Fibroblast of lung (primary cell): ENCODE measurements around the gene SLC22A5.

Experiments used
- EZH2 ChIP-seq: IDR thresholded peaks from 2 replicates; pipeline ENCODE4 v1.5.1; 2012; ENCODE audit warnings: low read length, control low read depth, mild to moderate bottlenecking; ENCODE audit errors: missing control alignments
- TF ChIP-seq, protein P1 (sequence below), 2 donors: IDR thresholded peaks in 1 of 2; conservative IDR thresholded peaks in 1 of 2; 1 replicate in 1 of 2; 2 replicates in 1 of 2; pipeline ENCODE4 v1.5.1; 2011 to 2012; ENCODE audit warnings: low read length in 2 of 2, control low read depth in 1 of 2, inconsistent platforms in 1 of 2, low read depth in 1 of 2, mild to moderate bottlenecking in 1 of 2

DNA sequence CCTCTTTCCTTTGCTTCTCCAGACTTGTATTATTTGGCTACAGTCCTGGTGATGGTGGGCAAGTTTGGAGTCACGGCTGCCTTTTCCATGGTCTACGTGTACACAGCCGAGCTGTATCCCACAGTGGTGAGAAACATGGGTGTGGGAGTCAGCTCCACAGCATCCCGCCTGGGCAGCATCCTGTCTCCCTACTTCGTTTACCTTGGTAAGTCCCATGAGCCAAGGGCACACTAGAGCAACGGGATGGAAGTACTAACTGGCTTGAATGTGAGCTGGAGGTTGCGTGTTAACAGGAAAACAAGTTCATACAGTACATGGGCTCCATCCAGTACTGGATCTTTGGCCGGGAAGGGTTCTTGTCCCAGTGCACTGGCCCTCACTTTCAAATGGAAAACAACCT, 22.9 kb downstream of the SLC22A5 start:
- TF ChIP-seq, protein P1, sequence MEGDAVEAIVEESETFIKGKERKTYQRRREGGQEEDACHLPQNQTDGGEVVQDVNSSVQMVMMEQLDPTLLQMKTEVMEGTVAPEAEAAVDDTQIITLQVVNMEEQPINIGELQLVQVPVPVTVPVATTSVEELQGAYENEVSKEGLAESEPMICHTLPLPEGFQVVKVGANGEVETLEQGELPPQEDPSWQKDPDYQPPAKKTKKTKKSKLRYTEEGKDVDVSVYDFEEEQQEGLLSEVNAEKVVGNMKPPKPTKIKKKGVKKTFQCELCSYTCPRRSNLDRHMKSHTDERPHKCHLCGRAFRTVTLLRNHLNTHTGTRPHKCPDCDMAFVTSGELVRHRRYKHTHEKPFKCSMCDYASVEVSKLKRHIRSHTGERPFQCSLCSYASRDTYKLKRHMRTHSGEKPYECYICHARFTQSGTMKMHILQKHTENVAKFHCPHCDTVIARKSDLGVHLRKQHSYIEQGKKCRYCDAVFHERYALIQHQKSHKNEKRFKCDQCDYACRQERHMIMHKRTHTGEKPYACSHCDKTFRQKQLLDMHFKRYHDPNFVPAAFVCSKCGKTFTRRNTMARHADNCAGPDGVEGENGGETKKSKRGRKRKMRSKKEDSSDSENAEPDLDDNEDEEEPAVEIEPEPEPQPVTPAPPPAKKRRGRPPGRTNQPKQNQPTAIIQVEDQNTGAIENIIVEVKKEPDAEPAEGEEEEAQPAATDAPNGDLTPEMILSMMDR (conservative IDR thresholded peaks at IDR 0.05 in 1 of 2, IDR thresholded peaks at IDR 0.05 in 1 of 2; ENCODE audit: low read depth in 1 of 2, low read length in 2 of 2): no peak
- no peak for TF ChIP-seq EZH2
